Measurements from ENCODE around the gene DNAH3. TPM values are rescaled to one million over a fixed set of nuclear protein-coding genes. Genes with fewer than 3 reads are reported as not detected.

The DNAH3 gene
- total RNA-seq, 1 experiment from 2014 or later, result 0.24 TPM

- Mint-ChIP-seq H3K27me3 (ENCODE audit: low read depth) (peaks cover 3% of the 10 kb centered on the region), H3K4me3 (no peak overlapping the region), H3K4me1 (peaks cover 9 to 20% of the 10 kb centered on the region in 2 experiments), H3K9me3 (no peaks in the 10 kb centered on the region), H3K36me3 (ENCODE audit: insufficient read depth in 1 of 3, low read depth in 3 of 3) (no peaks in the 10 kb centered on the region), H3K27ac (no peak overlapping the region)
- no peaks in the 10 kb centered on the region; the same call in 1 of the 2 replicates for H3K4me1 ChIP-seq (ENCODE audit: insufficient read depth, low read length)
- H3K79me2 ChIP-seq (ENCODE audit: insufficient read depth, low read length), result no peaks in the 10 kb centered on the region
- H4K8ac ChIP-seq (replicated peaks; ENCODE audit: insufficient read length, low read depth, low read length), result no peak overlapping the region
- H2BK15ac ChIP-seq (ENCODE audit: low read depth, low read length), result no peak overlapping the region
- H2BK20ac ChIP-seq (ENCODE audit: low read depth, low read length, poor library complexity, severe bottlenecking), result no peak overlapping the region
- no peak overlapping the region for H2AK5ac ChIP-seq (ENCODE audit: insufficient read length, low read length)
- no CpG with 5 or more reads among the region's 5 CpGs for WGBS (ENCODE audit: extremely low coverage, insufficient read length, low lambda C conversion rate)
- no peak overlapping the region for H4K91ac ChIP-seq (ENCODE audit: insufficient read length, low read depth, low read length)
- TF ChIP-seq CTCF (conservative IDR thresholded peaks at IDR 0.05), result no peak
- no peak overlapping the region for H3K4ac ChIP-seq (ENCODE audit: low read depth, low read length)
- no peak overlapping the region for H3K4me2 ChIP-seq (ENCODE audit: insufficient read depth, insufficient read length, low read length)
- H3K56ac ChIP-seq (ENCODE audit: insufficient read length, low read depth, low read length), result no peak overlapping the region
- no peaks in the 10 kb centered on the region for H3K23me2 ChIP-seq (ENCODE audit: insufficient read length, low read depth, low read length, poor library complexity, severe bottlenecking)
- no peak overlapping the region for H3T11ph ChIP-seq (ENCODE audit: low read length)
- no peaks in the 10 kb centered on the region for H3K79me1 ChIP-seq (ENCODE audit: insufficient read depth, low read depth, low read length, poor library complexity, severe bottlenecking)
- no peak overlapping the region for H3K23ac ChIP-seq (ENCODE audit: insufficient read length, low read depth, low read length)
- no peak overlapping the region for H2AFZ ChIP-seq (ENCODE audit: low read length)
- H3K9ac ChIP-seq (ENCODE audit: extremely low read depth, insufficient read length, low read length), result no peak overlapping the region
- no peak overlapping the region for H4K5ac ChIP-seq (ENCODE audit: insufficient read length, low read depth, low read length)
- no peak overlapping the region for H3K14ac ChIP-seq (ENCODE audit: insufficient read depth, low read length)
- H2BK5ac ChIP-seq (ENCODE audit: insufficient read length, low read length), result no peak overlapping the region
- no peaks in the 10 kb centered on the region for H3K9me3 ChIP-seq (ENCODE audit: control insufficient read depth, low read depth, low read length)
- no peak overlapping the region for H3K18ac ChIP-seq (ENCODE audit: insufficient read length, low read depth, low read length)
- no peaks in the 10 kb centered on the region for H3K27me3 ChIP-seq (ENCODE audit: insufficient read depth, low read length)
- no peaks in the 10 kb centered on the region for H4K20me1 ChIP-seq (ENCODE audit: control insufficient read depth, insufficient read depth, insufficient read length)
- H2BK12ac ChIP-seq (ENCODE audit: insufficient read length, low read depth, low read length), result no peak overlapping the region
- DNase-seq, result no peak
- no peak overlapping the region for H2BK120ac ChIP-seq (ENCODE audit: low read depth, low read length, poor library complexity, severe bottlenecking)
- no peak overlapping the region for H3K27ac ChIP-seq (ENCODE audit: insufficient read length, low read depth, low read length)
Observed at GRCh38 chr16:20944861-20945574, 205.6 kb downstream of the DNAH3 start.

All from H9 (cell line).